AG20443 (cell line): ENCODE measurements around the gene SMPD1.

Experiments used
- DNase-seq: peaks from one replicate; pipeline ENCODE4 v3.0.0; 2012; ENCODE audit warnings: low spot score, mixed read lengths

SMPD1 gene

DNA sequence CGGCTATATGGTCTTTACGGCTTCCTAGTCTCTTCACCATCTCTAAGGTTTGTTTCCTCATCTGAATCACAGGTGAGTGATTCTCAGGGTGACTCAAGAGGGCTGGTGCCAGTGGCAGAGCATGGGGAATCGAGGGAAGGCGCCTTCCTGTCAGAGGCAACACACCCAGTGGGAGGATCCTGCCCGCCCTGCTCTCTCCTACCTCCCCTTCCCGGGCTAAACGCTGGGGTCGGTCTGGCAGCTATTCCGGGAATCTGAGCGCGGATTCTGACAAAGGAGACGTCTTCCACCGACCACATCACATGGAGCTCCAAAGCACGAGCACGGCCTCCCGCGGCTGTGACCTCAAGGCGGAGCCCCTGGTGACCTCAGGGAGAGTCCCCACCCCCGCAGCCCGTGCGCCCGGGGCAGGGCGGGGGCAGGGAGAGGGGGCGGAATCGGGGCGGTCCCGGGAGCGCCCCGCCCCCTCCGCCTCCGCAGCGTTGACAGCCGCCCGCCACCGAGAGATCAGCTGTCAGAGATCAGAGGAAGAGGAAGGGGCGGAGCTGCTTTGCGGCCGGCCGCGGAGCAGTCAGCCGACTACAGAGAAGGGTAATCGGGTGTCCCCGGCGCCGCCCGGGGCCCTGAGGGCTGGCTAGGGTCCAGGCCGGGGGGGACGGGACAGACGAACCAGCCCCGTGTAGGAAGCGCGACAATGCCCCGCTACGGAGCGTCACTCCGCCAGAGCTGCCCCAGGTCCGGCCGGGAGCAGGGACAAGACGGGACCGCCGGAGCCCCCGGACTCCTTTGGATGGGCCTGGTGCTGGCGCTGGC is at the start of gene SMPD1:
TSS of gene SMPD1 (plus strand) at position 570 of the 813 bp plus-strand sequence. CDS start at position 695, 125 bp downstream.
- peak; percentile 96 for DNase-seq

DNA sequence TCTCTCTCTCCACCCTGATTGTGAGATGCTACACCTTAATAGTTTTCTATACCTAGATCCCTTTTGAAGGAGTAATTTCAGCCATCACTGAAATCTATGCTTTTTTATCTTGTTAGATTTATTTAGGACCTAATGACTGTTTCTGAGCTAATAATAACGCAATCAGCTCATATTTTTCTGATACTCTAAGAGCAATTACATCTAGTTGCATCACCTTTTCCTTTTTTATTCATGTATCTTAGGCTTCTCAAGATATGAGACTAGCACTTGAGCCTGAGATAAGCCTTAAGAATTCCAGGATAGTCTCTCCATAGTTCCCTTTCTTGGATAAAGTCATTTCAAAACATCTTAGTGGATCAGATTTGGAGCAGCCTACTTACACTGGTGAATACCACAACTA is 44.9 kb upstream of the SMPD1 start:
- no peak for DNase-seq

DNA sequence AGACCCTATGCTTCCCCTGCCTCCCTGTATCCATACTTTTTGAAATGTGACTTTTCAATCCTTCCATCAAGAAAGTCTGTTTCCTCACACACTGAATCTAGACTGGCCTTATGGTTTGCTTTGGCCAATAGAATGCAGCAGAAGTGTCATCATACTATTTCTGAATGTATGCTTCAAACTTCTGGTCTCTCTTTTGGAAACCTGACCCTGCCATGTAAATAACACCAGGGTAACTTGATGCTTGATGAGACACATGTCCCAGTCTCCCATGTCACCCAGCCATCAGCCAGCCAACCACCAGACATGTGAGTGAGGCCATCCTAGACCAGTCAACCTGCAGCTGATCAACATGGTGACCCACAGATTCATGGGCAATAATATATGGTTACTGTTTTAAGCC is 40.2 kb upstream of the SMPD1 start:
- DNase-seq, result no peak

DNA sequence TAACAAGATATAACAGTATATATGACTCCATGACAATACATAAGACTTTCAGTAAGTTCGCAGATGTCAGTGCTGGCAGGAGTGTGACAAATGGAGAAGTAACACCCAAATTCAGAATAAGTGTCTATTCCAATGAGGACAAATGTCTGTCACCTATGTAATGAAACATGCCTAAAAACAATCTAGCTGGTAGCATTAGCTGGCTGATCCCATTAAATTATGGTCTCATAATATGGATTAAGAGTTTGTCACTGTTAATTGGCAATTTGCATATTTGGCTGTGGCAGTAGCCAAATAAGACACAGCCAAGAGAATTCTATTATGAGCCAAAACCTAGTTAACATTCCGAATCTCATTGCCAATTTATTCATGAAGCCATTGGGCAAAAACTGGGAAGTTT is 39.8 kb upstream of the SMPD1 start:
- no peak for DNase-seq

DNA sequence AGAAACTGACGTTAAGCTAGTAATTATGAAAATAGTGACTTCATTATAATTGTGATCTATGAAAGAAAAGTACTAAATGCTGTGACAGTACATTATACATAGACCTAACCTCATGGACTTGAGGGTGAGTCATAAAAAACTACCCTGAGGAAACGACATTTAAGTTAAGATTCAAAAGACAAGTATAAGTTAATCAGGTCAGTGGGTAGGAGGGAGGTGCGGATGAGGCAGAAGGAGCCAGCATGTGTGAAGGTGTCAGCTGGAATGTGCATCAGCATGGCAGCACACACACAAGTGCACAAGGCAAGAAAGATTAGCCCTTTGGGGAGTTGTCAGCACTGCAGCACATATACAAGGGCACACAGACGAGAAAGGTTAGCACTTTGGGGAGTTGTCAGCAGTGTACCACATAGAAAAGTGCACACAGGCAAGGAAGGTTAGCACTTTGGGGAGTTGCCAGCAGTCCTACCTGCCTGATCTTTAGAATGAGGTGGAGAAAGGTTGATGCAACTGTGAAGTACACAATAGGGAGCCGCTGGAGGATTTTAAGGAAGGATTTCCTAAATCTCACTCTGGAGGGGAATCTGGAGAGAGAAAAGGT is 38.4 kb upstream of the SMPD1 start:
- no peak for DNase-seq

DNA sequence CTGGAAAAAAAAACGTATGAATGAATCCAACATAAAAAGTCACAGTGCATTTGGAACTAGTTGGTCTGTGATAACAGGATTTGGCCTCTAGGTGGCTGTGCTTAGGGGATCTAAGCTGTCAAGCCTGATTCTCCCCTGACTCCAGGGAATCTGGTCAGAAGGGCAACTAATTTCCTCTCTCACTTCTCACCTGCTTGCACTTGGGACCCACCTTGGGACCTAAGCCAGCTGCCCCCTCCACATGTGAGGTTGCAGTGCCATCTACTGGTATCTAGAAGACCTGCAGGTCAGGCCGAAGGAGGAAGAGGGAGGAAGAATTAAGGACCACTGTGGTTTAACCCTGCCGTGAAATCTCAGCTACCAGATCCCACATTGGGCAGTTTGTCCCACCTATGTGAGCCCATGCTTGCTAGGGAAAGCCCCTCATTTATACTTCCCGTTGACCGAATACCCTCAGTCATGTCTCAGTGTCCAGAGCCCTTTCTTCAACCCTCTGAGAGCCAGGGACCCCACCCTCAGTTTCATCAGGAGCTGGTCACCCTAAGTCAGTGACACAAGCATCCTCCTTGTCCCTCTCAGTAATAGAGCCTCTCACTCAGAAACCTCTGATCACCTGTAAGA is 36.8 kb upstream of the SMPD1 start:
- DNase-seq, result peak; percentile 67

DNA sequence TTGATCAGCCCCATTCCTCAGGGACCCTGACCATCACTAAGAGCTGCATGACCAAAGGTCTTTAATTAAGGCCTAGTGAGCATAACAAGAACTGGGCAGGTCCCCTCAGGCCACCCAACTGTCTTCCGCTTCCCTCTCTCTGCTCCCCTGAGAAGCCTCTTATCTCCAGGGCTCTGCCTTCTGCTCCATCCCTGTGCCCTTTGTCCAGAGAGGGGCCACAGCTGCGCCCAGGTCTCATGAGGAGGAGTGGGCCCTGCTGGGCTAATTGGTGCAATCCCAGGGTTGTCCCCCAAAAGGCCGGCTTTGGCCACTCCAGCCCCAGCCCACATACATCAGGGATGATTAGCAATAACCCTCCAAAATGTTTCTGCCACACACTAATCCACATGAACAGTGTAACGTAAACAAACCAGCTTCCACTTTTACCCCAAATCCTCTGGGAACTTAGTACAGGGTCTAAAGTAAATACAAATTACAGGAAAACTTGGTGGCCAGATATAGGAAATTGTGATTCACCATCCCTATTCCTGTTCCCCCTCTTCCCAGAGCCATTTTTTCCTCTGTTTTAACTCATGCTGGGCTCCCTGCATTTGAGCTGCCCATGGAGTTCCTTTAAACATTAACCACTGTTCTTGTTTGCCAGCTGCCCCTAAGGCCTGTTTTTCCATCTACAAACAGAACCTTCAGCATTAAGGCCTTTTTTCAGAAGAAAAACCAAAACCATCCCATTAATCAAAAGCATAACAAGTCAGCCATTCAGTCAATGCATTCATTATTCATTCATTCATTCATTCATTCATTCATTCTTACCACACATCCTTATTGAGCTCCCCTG is 35.4 kb upstream of the SMPD1 start:
- no peak for DNase-seq

DNA sequence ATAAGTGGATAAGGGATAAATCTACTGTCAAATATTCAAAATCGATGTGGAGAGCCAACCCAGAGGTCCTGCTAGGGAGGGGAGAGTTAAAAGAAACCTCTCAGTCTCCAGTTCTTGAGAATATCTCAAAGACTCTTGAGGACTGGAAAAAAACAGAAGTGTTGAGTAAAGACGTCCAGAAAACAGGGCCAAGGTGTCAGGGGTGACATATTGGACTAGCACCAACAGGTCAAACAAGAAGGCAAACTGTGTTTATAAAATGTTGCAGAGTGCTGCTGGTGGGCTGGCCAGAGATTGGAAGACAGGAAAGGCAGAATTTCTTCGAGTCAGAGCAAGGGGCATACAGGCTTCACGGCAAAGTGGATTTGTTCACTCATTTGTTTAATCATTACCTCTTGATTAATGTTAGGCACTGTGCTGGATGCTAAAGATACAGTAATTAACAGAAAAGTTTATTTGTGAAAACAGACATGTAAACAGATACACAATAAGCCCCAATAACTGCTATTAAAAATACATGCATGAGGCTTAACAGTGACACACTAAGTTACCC is 33.7 kb upstream of the SMPD1 start:
- DNase-seq, result no peak

DNA sequence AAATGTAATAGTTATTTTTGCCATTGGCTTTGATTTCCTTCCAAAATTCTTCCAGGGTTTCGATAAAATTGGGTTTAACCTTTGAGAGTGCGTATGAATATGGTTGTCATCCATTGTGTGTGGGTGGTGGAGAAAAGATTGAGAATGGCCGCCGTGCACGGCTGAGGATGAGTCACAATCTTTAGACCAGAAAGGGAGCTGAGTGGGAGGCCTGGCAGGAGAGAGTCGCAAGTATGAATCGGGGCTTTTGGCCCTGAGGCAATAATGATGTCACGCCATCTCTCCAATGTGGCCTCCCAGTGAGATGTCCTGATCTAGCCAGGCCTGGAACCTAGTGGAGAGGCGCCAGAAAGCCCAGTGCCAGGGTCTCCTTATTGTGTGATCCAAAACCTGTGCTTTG is 33.1 kb upstream of the SMPD1 start:
- peak; percentile 90 for DNase-seq

DNA sequence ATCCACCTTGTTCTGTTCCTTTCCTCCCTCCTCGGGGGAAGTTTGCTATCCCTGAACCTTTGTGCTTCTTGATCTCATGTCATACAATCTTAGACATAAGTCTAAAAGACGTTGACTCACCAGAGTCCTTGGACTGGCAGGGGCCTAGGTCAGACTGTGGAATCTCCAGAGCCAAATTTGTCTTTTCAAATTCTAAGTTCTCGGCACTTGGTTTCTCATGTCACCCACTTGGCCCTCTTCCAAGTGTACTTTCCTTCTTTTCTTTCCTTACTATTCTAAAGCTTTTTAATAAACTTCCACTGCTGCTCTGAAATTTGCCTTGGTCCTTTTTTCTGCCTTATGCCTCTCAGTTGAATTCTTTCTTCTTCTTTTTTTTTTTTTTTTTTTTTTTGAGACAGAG is 30.1 kb upstream of the SMPD1 start:
- DNase-seq, result no peak

DNA sequence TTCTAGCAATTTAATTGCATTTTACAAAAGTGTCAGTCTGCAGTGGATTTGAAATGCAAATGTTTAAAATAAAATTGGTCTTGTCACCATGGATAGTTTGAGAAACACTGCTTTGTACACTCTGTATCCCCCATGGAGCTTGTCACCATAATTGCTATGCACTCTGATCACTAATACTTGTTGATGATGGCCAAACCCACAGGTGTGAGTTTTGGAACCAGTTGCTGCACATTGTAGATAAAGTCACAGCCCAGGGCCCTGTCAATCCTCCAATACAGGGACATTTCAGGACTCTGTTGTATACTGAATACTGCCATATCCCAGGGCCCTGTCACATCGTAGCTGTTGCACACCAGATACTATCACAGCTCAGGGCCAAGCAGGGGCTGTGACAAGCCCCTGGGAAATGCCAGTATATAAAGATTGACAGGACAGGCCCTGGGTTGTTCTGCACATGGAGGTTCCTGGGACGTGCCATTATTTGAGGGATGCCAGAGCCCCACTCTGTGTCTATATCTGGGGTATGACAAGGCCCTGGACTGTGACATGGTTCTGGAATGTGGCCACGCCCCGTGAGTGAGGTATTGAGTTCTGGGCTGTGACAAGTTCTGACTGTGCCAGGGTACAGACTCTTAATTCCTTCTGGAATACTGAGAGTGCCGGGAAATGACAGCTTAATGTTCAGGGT is 27.9 kb upstream of the SMPD1 start:
- peak; percentile 25 for DNase-seq

DNA sequence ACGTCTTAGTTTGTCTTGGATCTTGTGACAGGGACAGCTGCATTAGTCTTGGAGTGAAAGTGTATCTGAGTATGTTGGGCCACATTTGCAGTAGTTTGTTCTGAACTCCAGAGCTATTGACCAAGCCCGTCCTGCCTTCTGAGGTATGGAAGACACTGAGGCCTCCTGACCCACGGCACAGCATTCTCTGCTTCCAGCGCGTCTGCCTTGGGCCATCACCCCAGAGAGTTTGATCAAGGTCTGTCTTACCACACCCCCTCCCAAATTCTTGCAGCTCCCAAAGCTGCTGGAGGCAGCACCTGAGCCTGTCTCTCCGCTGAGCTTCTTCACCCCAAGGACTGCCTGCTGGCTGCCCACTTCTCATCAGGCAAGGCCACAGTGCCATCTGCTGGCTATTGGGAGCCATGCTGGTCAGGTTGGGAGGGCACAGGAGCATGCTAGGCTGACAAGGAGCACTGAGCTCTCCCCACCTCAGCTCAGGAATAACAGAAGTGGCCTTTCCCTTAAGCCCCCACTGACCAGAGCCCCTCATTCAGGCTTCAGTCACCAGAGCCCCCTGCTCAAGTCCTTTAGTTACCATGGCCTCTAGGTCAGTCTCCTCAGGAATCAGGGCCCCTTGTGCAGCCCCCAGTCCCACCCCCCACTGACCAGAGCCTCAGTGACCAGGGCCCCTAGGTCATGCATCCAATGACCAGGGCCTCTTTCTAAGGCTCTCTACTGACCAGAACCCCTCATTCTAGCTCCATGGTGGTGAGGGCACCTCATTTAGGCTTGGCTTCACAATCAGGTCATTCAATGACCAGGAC is 27.2 kb upstream of the SMPD1 start:
- peak; percentile 91 for DNase-seq

DNA sequence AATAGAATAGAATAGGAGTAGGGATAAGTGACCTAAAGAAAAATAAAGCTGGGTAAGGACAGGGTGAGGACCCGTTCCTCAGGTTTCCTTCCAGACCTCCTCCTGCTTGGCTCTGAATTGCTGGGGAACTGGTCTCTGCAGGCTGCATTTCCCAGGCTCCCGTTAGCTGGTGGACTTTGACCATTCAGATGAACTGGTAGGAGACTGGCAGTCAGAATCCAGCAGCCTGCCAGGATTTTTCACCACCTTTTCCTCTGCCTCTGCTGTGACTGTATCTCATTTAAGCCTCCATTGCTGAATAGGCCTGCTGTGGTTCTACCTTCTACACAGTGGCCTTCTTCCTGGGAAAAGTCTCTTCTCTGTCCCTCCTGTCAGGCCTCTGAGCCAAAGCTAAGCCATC is 24.6 kb upstream of the SMPD1 start:
- DNase-seq, result no peak

DNA sequence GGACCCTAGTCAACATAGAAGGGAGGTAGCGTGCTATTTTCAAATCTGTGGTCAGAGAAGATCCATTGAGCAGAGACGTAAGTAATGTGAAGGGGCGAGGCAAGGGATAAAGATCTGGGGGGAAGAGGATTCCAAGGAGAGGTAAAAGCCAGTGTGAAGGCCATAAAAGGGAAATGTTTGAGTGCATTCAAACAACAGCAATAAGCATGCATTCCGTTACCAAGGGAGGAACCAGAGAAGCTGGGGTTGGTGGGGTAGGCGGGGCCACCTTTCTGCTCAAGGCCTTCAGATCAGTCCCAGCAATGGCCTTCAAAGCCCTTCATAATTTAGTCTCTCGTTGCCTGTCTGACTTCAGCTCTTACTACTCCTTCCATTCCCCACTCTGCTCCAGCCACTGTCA is 18.4 kb upstream of the SMPD1 start:
- DNase-seq, result no peak

DNA sequence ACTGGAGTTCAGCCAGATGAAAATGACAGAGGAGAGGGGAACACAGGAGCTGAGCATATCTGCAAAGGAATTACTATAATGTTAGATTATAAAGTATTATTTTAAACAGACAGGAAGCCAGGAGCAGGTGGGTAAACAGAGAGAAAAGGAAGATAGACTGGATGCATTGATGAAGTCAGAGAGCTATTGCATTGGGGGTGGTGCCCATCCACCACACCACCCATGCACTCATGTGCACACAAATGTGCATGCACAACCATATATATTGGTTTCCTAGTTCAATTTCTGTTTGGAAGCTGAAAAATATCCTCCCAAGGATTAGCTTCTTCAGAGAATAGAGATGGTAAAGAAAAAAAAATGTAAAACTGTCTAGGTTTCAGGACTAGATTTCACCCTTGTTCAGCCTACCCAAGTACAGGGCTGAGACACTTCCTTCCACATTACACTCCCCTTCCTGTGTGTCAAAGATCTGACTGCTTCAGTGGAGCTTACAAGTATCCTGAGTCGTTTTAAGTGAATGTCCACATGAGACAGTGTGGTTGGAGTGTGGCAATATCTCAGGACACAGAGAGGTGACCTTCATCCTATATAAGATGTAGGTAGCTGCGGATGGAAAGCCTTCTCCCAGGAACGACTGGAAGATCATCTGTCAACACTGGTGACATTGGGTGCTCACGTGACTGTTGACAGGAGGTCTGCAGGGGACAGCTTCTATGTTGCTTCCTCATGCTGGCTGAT is 12.2 kb upstream of the SMPD1 start:
- DNase-seq, result no peak

DNA sequence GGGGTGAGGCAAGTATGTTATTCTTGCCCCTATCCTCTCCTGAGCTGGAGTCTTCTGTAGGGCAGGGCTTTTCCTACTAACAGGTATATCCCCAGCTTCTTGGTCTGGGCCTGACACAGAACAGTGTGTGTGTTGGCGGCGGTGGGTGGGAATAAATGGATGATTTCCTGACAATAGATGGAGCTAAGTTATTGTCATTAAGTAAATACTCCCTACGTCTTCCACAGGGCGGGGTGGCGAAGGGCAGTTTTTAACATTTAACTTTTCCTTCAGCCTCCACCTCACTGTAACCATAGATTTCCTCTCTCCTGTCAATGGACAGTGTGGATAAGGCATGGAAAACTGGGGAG is 11.7 kb upstream of the SMPD1 start:
- DNase-seq, result no peak

DNA sequence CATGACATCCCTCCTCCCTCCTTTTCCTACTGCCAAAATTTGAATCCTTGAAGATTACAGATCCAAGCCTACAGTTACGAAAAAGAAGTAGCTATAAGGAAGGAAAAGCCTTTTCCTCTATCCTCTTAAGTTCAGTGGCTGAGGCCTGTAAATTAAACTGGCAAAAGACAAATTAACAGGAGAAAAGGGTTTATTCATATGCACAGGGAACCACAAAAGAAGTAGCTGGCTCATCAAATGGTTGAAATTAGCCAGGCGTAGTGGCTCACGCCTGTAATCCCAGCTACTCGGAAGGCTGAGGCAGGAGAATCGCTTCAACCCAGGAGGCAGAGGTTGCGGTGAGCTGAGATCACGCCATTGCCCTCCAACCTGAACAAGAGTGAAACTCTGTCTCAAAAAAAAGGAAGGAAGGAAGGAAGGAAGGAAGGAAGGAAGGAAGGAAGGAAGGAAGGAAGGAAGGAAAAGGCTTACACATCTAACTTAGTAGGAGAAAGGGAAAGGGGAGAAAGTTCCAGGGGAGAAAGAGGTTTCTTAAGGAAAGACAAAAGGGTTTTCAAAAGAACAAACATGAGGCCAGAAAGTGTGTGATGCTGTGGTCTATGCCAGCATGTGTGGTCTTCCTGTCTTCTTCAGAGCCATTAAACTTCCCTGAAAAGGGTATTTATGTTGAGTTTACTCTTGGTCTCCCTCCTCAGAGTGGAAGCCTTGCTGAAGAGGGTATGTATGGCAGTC is 5.1 kb upstream of the SMPD1 start:
- DNase-seq, result no peak

DNA sequence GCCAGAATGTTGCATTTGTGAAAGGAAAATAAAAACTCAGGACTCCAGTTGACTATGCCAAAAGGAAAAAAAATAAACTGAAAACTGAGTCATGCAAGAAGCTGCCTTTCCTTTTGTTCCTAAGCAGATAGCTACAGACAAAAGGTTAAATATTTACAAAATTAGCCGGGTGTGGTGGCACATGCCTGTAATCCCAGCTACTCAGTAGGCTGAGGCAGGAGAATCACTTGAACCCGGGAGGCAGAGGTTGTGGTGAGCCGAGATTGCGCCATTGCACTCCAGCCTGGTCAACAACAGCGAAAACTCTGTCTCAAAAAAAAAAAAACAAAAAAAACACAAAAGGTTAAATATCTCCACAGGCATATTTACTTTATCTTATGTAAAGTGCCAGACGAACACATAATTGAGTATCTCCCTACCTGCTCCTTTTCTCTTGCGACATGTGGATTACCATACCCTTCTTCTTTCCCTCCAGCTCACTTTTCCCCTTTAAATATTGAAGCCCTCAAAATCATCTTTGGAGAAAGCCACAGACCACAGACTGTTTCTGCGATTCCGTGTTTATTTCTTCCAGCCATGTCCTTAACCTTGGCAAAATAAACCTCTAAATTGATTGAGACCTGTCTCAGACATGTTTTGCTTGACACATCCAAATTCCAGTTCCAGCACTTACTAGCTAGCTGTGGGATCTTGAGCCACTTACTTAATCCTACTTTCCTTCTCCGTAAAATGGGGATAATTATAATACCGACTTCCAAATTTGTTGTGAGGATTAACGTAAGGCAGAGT is 2.3 kb upstream of the SMPD1 start:
- DNase-seq, result no peak

DNA sequence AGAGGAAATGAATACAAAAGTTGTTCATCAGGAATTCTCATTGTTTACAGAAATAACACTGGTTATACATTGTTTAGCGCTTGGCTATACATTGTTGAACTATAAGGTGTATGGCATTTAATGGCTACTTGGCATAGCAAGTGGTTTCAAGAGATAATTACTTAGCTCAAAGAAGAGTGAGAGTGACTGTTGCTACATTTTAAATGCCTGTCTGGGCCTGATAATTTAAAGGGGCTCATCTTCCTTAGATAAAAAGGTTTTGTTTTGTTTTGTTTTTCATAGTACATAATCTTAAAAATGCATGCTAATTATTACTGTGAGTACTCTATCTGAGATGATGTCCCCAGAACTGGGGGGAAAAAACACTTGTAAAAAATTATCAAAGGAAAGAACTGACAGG is 1.5 kb upstream of the SMPD1 start:
- DNase-seq, result no peak
